HCT116 (cell line): ENCODE measurements around the gene MRM3. TPM values are rescaled to one million over a fixed set of nuclear protein-coding genes. Genes with fewer than 3 reads are reported as not detected.
A peak's percentile ranks its signal among the peaks of the same experiment; 100 is the strongest.

ENCODE experiments used
- ATAC-seq: fragments of 200-7000 bp; cut with Tn5 transposase; 2 replicates; pipeline ENCODE4 v1.9.1; 2020; ENCODE audit warnings: mild to moderate bottlenecking, moderate library complexity
- BruUV-seq: library from RNA; stranded (reverse); fragments of 400-500 nt; replicated peaks from 2 replicates; lab custom pipeline; 2021; lab: Mats Ljungman, UMichigan
- CTCF ChIA-PET: fragments of 300-600 bp; sonication (Branson Sonifier 250); formaldehyde crosslinking; loops from one replicate; lab custom pipeline; 2021; ENCODE audit warnings: antibody characterized with exemption; lab: Charles Lee
- POLR2A ChIA-PET: fragments of 300-600, 350-600 bp; sonication (Branson Sonifier 250); formaldehyde crosslinking; loops from one replicate; lab custom pipeline; 2021; ENCODE audit warnings: antibody characterized with exemption; lab: Charles Lee
- RAD21 ChIA-PET, 2 experiments: fragments of 300-600 bp; sonication (Branson Sonifier 250); formaldehyde crosslinking; loops; one replicate each; lab custom pipeline; 2023; ENCODE audit warnings: low total read pairs in 2 of 2; ENCODE audit not compliant: uncharacterized antibody in 2 of 2, unreplicated experiment in 2 of 2, low non-redundant PET in 1 of 2; lab: Charles Lee
- DNase-seq: peaks from one replicate; pipeline ENCODE4 v3.0.0-alpha.2; 2010; ENCODE audit warnings: low read depth, low spot score
- H2AFZ ChIP-seq: fragments of 200-600 bp; shearing (Covaris generic), sonication (generic); 2 replicates; pipeline ENCODE4 v1.6.1; 2017; ENCODE audit warnings: low read depth, mixed run types, mixed read lengths, antibody characterized with exemption, low read length; ENCODE audit not compliant: poor library complexity, severe bottlenecking
- H3K27ac ChIP-seq: 2 replicates; pipeline ENCODE4 v1.5.1; 2012; ENCODE audit warnings: low read depth, low read length
- H3K27me3 ChIP-seq: fragments of 200-600 bp; sonication (generic); 2 replicates; pipeline ENCODE4 v1.6.1; 2016; ENCODE audit warnings: mixed run types, low read length, mixed read lengths; ENCODE audit not compliant: insufficient read depth
- H3K36me3 ChIP-seq, 2 experiments: fragments of 200-500 bp in 1 of 2; fragments of 200-600 bp in 1 of 2; sonication (Bioruptor generic) in 1 of 2; sonication (generic) in 1 of 2; 2 replicates each; pipeline versions ENCODE4 v1.5.1 to v1.6.1; 2014 to 2016; ENCODE audit warnings: low read length in 2 of 2, inconsistent platforms in 1 of 2, mixed read lengths in 1 of 2, mixed run types in 1 of 2; ENCODE audit not compliant: insufficient read depth in 2 of 2, control insufficient read depth in 1 of 2
- H3K4me1 ChIP-seq, 2 experiments: fragments of 200-600 bp in 1 of 2; sonication (generic) in 1 of 2; 2 replicates each; pipeline versions ENCODE4 v1.5.1 to v1.6.1; 2012 to 2017; ENCODE audit warnings: low read length in 2 of 2, inconsistent platforms in 1 of 2, mild to moderate bottlenecking in 1 of 2, mixed read lengths in 1 of 2, mixed run types in 1 of 2, moderate library complexity in 1 of 2; ENCODE audit not compliant: insufficient read depth in 2 of 2, control insufficient read depth in 1 of 2
- H3K4me2 ChIP-seq: fragments of 200-600 bp; sonication (generic); 2 replicates; pipeline ENCODE4 v1.6.1; 2017; ENCODE audit warnings: mixed run types, low read length, mixed read lengths
- H3K4me3 ChIP-seq, 2 experiments: fragments of 200-600 bp in 1 of 2; sonication (generic) in 1 of 2; replicated peaks in 1 of 2; 2 replicates each; pipeline ENCODE4 v1.5.1; 2011 to 2016; ENCODE audit warnings: low read length in 2 of 2, control low read depth in 1 of 2, low read depth in 1 of 2, mild to moderate bottlenecking in 1 of 2, mixed read lengths in 1 of 2, mixed run types in 1 of 2
- H3K79me2 ChIP-seq: fragments of 200-600 bp; sonication (generic); 2 replicates; pipeline ENCODE4 v1.6.1; 2017; ENCODE audit warnings: mild to moderate bottlenecking, mixed run types, low read length, moderate library complexity, mixed read lengths; ENCODE audit not compliant: insufficient read depth
- H3K9ac ChIP-seq: fragments of 200-600 bp; sonication (generic); 2 replicates; pipeline ENCODE4 v1.6.1; 2016; ENCODE audit warnings: low read length, mixed read lengths
- H3K9me2 ChIP-seq: fragments of 200-600 bp; sonication (generic), shearing (Covaris generic); 2 replicates; pipeline ENCODE4 v1.6.1; 2017; ENCODE audit warnings: mixed run types, mild to moderate bottlenecking, moderate library complexity; ENCODE audit not compliant: insufficient read depth
- H3K9me3 ChIP-seq, 2 experiments: fragments of 200-500 bp in 1 of 2; fragments of 200-600 bp in 1 of 2; sonication (Bioruptor generic) in 1 of 2; sonication (generic) in 1 of 2; 2 replicates each; pipeline ENCODE4 v1.6.1; 2014 to 2017; ENCODE audit warnings: low read length in 2 of 2, mixed read lengths in 2 of 2, inconsistent platforms in 1 of 2, low read depth in 1 of 2, mild to moderate bottlenecking in 1 of 2, mixed run types in 1 of 2, moderate library complexity in 1 of 2; ENCODE audit not compliant: control insufficient read depth in 1 of 2, insufficient read depth in 1 of 2
- H4K20me1 ChIP-seq: fragments of 200-600 bp; sonication (generic), shearing (Covaris generic); 2 replicates; pipeline ENCODE4 v1.6.1; 2017; ENCODE audit warnings: mixed run types, mild to moderate bottlenecking, moderate library complexity; ENCODE audit not compliant: insufficient read depth
- POLR2AphosphoS5 ChIP-seq: IDR thresholded peaks from 2 replicates; pipeline ENCODE4 v1.6.1; 2011; ENCODE audit warnings: mild to moderate bottlenecking, low read depth, low read length, moderate library complexity
- RAD21 ChIP-seq: IDR thresholded peaks from 2 replicates; pipeline ENCODE4 v1.6.1; 2012; ENCODE audit warnings: low read depth, mild to moderate bottlenecking
- YY1 ChIP-seq: IDR thresholded peaks from 2 replicates; pipeline ENCODE4 v1.6.1; 2011; ENCODE audit warnings: low read length, low read depth, moderate library complexity, mild to moderate bottlenecking; ENCODE audit not compliant: insufficient replicate concordance; ENCODE audit errors: extremely low read depth
- intact Hi-C: fragments of 100-400 bp; cut with micrococcal nuclease; formaldehyde crosslinking; loops from 2 replicates; pipeline ENCODE4 v1.10.0; 2022
- total RNA-seq: library from RNA; stranded (reverse); gene quantifications from one replicate; pipeline ENCODE4 v1.2.1, GENCODE V29; 2021; ENCODE audit not compliant: unreplicated experiment
- TF ChIP-seq, protein P1 (sequence below): IDR thresholded peaks from 2 replicates; pipeline ENCODE4 v1.6.1; 2012
- TF ChIP-seq, protein P2 (sequence below), 3 experiments: fragments of 200-600 bp in 1 of 3; sonication (generic) in 1 of 3; IDR thresholded peaks in 2 of 3; conservative IDR thresholded peaks in 1 of 3; 2 replicates each; pipeline ENCODE4 v1.5.1; 2012 to 2017; ENCODE audit warnings: low read depth in 2 of 3, low read length in 2 of 3, antibody characterized with exemption in 1 of 3, borderline replicate concordance in 1 of 3, control low read depth in 1 of 3, mild to moderate bottlenecking in 1 of 3, mixed read lengths in 1 of 3, mixed run types in 1 of 3, moderate library complexity in 1 of 3; ENCODE audit not compliant: insufficient read depth in 1 of 3

Gene MRM3
- total RNA-seq, 1 experiment from 2014 or later: 32.6 TPM

DNA sequence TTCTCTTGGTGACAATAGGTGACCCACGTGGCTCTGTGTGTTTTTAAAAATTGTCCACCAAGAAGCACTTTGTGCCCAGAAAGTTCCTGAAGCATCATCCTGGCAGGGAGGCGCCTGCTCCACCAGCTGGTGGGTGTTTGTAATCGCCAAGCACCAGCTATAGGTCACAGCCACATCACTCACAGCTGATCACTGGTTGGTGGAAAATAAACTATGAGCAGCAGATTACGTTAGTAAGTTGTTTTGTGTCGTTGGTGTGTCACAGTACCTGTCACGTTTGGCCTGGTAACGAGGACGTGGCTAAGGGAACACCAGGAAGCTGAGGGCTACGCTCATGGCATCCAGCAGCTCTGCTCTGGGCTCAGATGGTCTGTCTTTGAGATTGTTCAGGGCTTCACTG lies 10.1 kb downstream of the MRM3 start:
- CTCF ChIA-PET: interaction anchor here (2.1 to 2.5 kb wide), 2 partner anchors 189 to 204 kb away, joined by 7 to 20 read pairs; partner anchors contain the start of gene TIMM22

DNA sequence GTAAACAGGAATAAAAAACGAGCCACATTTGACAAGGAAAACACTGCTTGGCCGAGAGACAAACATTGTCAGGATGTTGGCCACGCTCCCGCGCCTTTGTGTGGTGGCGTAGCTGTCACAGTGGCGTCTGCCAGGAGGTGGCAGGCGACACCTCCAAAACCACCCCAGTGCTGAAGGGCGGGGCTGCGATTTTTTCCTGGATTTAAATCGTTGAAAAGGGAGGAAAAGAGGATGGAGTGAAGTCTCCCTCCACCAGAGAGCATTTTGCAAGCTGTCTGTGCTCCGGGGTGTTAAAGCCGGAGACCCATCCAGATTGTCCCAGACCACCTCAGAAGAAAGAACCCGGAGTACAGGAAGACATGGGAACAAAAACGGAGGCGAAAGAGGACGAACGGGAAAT lies 12.7 kb downstream of the MRM3 start:
- no peaks in the 10 kb centered on the region for H3K27me3 ChIP-seq
- no peak overlapping the region for H2AFZ ChIP-seq
- peaks cover 21% of the 10 kb centered on the region for H3K79me2 ChIP-seq
- TF ChIP-seq YY1: peak; percentile 2
- peak; percentile 98 for TF ChIP-seq RAD21
- TF ChIP-seq, protein P1, sequence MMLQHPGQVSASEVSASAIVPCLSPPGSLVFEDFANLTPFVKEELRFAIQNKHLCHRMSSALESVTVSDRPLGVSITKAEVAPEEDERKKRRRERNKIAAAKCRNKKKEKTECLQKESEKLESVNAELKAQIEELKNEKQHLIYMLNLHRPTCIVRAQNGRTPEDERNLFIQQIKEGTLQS: no peak
- TF ChIP-seq, protein P2, sequence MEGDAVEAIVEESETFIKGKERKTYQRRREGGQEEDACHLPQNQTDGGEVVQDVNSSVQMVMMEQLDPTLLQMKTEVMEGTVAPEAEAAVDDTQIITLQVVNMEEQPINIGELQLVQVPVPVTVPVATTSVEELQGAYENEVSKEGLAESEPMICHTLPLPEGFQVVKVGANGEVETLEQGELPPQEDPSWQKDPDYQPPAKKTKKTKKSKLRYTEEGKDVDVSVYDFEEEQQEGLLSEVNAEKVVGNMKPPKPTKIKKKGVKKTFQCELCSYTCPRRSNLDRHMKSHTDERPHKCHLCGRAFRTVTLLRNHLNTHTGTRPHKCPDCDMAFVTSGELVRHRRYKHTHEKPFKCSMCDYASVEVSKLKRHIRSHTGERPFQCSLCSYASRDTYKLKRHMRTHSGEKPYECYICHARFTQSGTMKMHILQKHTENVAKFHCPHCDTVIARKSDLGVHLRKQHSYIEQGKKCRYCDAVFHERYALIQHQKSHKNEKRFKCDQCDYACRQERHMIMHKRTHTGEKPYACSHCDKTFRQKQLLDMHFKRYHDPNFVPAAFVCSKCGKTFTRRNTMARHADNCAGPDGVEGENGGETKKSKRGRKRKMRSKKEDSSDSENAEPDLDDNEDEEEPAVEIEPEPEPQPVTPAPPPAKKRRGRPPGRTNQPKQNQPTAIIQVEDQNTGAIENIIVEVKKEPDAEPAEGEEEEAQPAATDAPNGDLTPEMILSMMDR (IDR thresholded peaks at IDR 0.05 in 2 of 3, conservative IDR thresholded peaks at IDR 0.05 in 1 of 3; ENCODE audit: borderline replicate concordance in 1 of 3, insufficient read depth in 1 of 3, low read depth in 2 of 3, low read length in 2 of 3): peak; percentile 87 to 95 (median 95)
- DNase-seq (peak; percentile 47), ATAC-seq (peak; percentile 70)
- CTCF ChIA-PET: interaction anchor here (0.9 to 4.1 kb wide), 5 partner anchors 12 to 261 kb away, joined by 3 to 87 read pairs (median 3); partner anchors contain the start of genes GLOD4, MRM3, NXN and TIMM22
- RAD21 ChIA-PET: interaction anchor here (2.0 to 3.2 kb wide), 2 partner anchors 186 kb away, joined by 14 to 16 read pairs; partner anchors contain the start of gene NXN (in 1 of the 2)
- no TSS peak for BruUV-seq
- peaks cover 0 to 24% of the 10 kb centered on the region in 2 experiments; a peak in 2 of 4 replicates for H3K36me3 ChIP-seq
- no peak overlapping the region for H3K4me3 ChIP-seq
- H3K9ac ChIP-seq: no peak overlapping the region; the same call in 1 of the 2 replicates
- POLR2A ChIA-PET: interaction anchor here (0.9 to 1.9 kb wide), 2 partner anchors 185 to 186 kb away, joined by 3 to 9 read pairs; partner anchors contain the start of gene NXN
- no peak overlapping the region; the same call in 1 of the 2 replicates for H3K27ac ChIP-seq
- H3K4me2 ChIP-seq: peak overlapping the region; percentile 16; the same call in 1 of the 2 replicates
- H3K9me2 ChIP-seq: no peaks in the 10 kb centered on the region
- no peaks in the 10 kb centered on the region for H3K9me3 ChIP-seq
- no peaks in the 10 kb centered on the region for H4K20me1 ChIP-seq
- peaks cover 0 to 11% of the 10 kb centered on the region in 2 experiments; a peak in 2 of 4 replicates for H3K4me1 ChIP-seq
- intact Hi-C loops: loop anchor here (1.0 kb wide), 2 partner anchors 186 to 201 kb away; no protein-coding TSS in a partner anchor

More for the DNA sequence above, 10.1 kb downstream of the MRM3 start:
- peak; percentile 19; the same call in 1 of the 2 replicates for TF ChIP-seq POLR2AphosphoS5
- TF ChIP-seq, protein P1: no peak
- TF ChIP-seq, all 23 proteins: peak for 1
- BruUV-seq: no TSS peak
- intact Hi-C loops: no loop called here
- RAD21 ChIA-PET: interaction anchor here in 1 of 2 experiments (0.9 kb wide), 1 partner anchor 189 kb away, joined by 6 read pairs; no protein-coding TSS in a partner anchor
- Histone ChIP-seq H4K20me1 (no peaks in the 10 kb centered on the region), H3K4me2 (no peak overlapping the region), H3K4me1 (peaks cover 0 to 11% of the 10 kb centered on the region in 2 experiments; a peak in 2 of 4 replicates), H3K27me3 (no peaks in the 10 kb centered on the region), H3K36me3 (peaks cover 8 to 31% of the 10 kb centered on the region in 2 experiments; a peak in 3 of 4 replicates), H2AFZ (no peak overlapping the region), H3K27ac (no peak overlapping the region), H3K9ac (no peak overlapping the region), H3K4me3 (no peak overlapping the region), H3K9me2 (no peaks in the 10 kb centered on the region), H3K79me2 (peaks cover 24% of the 10 kb centered on the region), H3K9me3 (no peaks in the 10 kb centered on the region)
- POLR2A ChIA-PET: interaction anchor here (1.1 kb wide), 1 partner anchor 189 kb away, joined by 3 read pairs; no protein-coding TSS in a partner anchor
- no peak for ATAC-seq
- no peak for DNase-seq
